ENCODE measurements around the gene ISYNA1.

Gene ISYNA1

DNA sequence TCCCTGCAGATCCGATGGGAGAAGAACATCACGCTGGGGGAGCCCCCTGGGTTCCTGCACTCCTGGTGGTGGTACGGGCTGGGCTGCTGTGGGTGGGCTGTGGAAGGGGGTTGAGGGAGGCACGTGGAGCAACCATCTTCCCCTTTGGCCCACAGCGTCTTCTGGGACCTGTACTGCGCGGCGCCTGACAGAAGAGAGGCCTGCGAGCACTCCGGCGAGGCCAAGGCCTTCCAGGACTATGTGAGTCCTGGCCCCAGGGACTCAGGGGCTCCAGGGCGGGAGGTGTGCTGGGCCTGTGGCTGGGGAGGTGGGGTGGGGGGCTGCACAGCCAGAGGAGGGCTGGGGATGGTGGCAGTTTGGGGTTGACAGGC is 10.2 kb downstream of the ISYNA1 start:
- no peak overlapping the region for H3K4me3 ChIP-seq (replicated peaks; ENCODE audit: low read depth, low read length)
- TF ChIP-seq, protein P1, sequence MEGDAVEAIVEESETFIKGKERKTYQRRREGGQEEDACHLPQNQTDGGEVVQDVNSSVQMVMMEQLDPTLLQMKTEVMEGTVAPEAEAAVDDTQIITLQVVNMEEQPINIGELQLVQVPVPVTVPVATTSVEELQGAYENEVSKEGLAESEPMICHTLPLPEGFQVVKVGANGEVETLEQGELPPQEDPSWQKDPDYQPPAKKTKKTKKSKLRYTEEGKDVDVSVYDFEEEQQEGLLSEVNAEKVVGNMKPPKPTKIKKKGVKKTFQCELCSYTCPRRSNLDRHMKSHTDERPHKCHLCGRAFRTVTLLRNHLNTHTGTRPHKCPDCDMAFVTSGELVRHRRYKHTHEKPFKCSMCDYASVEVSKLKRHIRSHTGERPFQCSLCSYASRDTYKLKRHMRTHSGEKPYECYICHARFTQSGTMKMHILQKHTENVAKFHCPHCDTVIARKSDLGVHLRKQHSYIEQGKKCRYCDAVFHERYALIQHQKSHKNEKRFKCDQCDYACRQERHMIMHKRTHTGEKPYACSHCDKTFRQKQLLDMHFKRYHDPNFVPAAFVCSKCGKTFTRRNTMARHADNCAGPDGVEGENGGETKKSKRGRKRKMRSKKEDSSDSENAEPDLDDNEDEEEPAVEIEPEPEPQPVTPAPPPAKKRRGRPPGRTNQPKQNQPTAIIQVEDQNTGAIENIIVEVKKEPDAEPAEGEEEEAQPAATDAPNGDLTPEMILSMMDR (IDR thresholded peaks at IDR 0.05; ENCODE audit: low read depth, low read length, missing control alignments): no peak
- no peak for DNase-seq (ENCODE audit: extremely low read depth, low read depth)

DNA sequence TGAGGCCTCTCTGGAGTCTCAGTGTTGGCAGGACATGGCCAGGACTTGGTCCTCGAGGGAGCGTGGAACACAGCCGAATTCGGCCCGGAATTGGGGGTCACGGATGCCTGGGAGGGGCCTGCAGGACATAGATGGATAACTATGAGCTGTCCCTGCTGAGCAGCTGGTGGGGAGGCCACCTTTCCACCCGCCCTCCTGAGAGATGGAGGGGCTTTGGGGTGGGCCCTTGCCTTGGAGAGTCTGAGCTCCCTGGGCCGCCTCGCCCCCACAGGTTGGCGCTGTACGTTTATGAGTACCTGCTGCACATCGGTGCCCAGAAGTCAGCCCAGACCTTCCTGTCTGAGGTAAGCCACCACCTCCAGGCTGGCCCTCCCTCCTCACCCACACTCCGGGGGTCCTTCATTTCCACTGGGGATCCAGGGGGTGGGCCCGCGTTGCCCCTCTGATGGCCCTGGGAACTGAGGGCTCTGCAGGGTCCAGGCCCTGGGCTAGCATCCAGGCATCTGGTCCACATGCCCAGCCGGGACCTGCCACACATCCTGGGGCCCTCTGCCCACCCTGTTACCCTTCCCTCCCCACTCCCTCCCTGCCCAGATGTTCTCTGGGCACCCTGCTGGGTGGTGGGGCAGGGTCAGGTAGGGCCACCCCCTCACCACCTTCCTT is 10.7 kb downstream of the ISYNA1 start:
- TF ChIP-seq, protein P1 (IDR thresholded peaks at IDR 0.05; ENCODE audit: low read depth, low read length, missing control alignments): no peak
- no peak for DNase-seq (ENCODE audit: extremely low read depth, low read depth)
- H3K4me3 ChIP-seq (replicated peaks; ENCODE audit: low read depth, low read length): no peak overlapping the region

DNA sequence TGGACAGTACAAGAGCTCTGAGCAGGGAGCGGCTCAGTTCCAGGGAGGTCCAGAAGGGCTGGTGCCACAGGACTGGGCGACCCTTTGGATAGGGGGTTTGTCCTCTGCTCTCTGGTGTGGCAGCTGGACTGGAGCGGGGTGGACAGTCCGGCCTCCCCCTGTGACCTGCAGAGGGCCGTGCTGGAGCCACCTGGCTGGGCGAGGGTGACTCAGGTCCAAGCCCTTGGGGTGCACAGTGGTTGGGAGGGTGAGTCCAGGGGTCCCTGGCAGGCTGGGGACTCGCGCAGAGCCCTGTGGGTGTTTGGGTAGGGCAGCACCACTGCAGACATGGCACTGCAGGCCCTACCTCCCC is 11.5 kb downstream of the ISYNA1 start:
- H3K4me3 ChIP-seq (replicated peaks; ENCODE audit: low read depth, low read length): no peak overlapping the region
- no peak for DNase-seq (ENCODE audit: extremely low read depth, low read depth)
- TF ChIP-seq, protein P1 (IDR thresholded peaks at IDR 0.05; ENCODE audit: low read depth, low read length, missing control alignments): no peak

DNA sequence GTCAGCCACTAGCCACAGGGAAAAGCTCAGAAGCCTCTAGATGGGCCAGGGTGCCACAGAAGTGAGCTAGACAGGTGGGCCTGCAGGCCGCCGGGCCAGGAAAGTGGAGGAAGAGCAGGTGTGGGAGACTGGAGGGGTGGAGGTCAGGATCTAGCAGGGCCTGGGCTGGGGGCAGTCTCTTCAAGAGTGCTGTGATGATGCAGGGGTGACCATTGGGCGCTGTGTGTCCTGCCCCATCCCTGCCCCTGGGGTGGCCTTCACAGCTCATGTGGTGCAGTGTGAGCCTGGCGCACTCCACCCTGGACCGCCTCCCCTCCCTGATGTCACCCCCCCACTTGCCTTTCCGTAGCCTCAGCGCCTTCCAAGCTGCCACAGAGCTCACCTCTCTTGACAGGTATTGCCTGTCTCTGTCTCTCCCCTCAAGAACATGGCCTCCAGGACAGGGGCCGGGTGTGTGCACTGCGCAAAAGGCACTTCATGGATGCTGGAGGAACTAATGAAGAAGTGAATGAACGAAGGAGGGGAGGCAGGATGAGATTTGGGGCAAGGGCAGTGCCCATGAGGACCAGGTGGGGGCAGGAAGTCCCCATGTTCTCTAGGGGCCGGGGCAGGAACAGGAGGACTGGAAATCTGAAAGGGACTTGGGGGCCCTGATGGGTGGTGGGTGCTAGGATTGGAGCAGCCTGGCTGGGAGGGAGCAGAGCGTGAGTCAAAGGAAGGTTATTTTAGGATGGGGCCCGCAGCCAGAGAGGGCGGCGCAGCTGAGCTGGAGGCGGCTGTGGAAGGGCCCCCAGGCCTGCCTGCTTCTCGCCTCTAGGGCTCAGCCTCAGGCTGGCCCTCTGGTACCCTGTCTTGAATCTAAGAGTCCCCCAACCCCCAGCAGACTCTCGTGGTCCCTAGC is 12.2 kb downstream of the ISYNA1 start:
- TF ChIP-seq, protein P1 (IDR thresholded peaks at IDR 0.05; ENCODE audit: low read depth, low read length, missing control alignments): no peak
- DNase-seq (ENCODE audit: extremely low read depth, low read depth): no peak
- H3K4me3 ChIP-seq (replicated peaks; ENCODE audit: low read depth, low read length): no peak overlapping the region

DNA sequence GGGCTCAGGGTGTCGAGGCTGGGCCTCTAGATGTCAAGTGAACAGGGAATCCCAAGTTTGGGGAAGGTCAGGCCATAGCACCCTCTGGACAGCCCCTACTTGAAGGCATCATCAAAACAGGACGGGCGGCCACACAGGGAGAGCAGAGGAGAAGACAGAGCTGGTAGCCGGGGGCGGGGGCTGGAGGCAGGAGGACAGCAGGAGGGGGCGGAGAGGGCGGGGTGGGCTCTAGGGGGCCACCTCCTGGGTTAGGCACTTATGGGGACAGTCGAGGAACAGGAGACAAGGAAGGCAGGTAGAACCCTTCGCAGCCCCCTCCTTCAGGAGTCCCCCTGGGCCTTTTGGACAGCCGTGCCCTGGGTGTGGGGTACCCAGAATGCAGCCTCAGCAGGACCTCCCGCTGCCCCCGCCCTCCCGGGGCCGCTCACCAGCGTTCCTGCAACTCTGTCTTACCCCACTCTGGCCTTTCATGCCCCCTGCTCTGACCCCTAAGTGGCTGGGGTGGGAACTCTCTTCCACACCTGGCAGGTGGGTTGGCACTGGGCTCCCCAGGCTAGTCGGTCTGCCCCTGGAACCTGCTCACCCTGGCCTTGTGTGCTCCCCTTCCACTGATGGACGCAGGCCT is 12.9 kb downstream of the ISYNA1 start:
- DNase-seq (ENCODE audit: extremely low read depth, low read depth): no peak
- no peak overlapping the region for H3K4me3 ChIP-seq (replicated peaks; ENCODE audit: low read depth, low read length)
- TF ChIP-seq, protein P1 (IDR thresholded peaks at IDR 0.05; ENCODE audit: low read depth, low read length, missing control alignments): no peak

DNA sequence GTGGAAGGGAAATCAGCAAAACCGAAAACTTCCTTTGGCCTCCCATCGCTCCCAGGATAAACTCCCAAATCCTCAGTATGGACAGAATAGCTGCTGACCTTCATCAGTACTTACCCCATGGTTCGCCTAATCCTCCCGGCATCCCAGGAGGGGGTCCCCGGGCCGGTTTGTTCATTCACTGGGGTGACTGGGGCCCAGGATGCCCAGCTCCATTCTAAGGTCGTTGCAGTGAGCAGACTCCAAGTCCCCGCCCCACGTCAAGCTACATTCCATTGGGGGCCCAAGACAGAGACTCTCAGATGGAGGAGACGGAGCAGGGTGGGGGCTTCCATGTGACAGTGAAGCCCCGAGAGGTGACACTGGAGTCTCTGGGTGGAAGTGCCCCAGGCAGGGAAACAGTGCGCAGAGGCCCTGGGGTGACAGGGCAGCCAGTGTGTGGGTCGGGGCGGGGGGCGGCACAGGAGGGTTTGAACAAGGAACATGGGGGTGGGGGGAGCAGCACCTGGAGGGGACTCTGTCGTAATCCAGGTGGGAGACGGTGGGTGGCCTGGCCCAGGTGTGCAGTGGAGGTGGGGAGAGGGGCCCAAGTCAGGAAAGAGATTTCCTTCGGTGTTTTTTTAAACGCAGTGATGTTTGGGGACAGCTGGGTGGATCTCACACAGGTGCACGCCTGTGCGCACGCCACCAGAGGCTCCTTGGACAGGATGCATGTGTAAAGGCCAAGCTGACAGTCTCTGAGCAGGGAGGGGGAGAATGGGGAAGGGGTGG is 13.6 kb downstream of the ISYNA1 start:
- TF ChIP-seq, protein P1 (IDR thresholded peaks at IDR 0.05; ENCODE audit: low read depth, low read length, missing control alignments): no peak
- no peak overlapping the region for H3K4me3 ChIP-seq (replicated peaks; ENCODE audit: low read depth, low read length)
- DNase-seq (ENCODE audit: extremely low read depth, low read depth): no peak

All from HFF-Myc (cell line).